ENCODE measurements around the gene TMCC2. TPM values are rescaled to one million over a fixed set of nuclear protein-coding genes. Genes with fewer than 3 reads are reported as not detected.

TMCC2 gene
- total and polyA plus RNA-seq, 2 of the 8 experiments (the other 6 are each of a cell fraction or from before 2014, with no cell fraction given): 6.7 to 6.8 TPM

GRCh38 chr1:205217418-205217817, 10.3 kb upstream of the TMCC2 start:
- POLR2A ChIA-PET (ENCODE audit: partially characterized antibody): interaction anchor here (0.6 kb wide), 1 partner anchor 23 kb away, joined by 3 read pairs; no protein-coding TSS in a partner anchor
- Histone ChIP-seq H3K23ac (ENCODE audit: insufficient read length) (no peak overlapping the region), H2BK12ac (ENCODE audit: low read depth, low read length) (no peak overlapping the region), H3K79me1 (ENCODE audit: low read depth, low read length) (no peaks in the 10 kb centered on the region), H3K4me1 (replicated peaks in 1 of 4; ENCODE audit: control insufficient read depth in 3 of 4, insufficient read depth in 4 of 4, low read length in 3 of 4) (0 out of 7 replicates have a peak, but pooled peaks cover 0 to 3% (median 0%) of the 10 kb centered on the region in 4 experiments), H3K18ac (ENCODE audit: extremely low read depth, low read length) (no peak overlapping the region), H3K4me3 (ENCODE audit: extremely low read depth in 1 of 4, insufficient read depth in 2 of 4, low read depth in 3 of 4, low read length in 4 of 4) (no peak overlapping the region), H3K27me3 (replicated peaks in 1 of 4; ENCODE audit: control insufficient read depth in 3 of 4, extremely low read depth in 1 of 4, insufficient read depth in 3 of 4, low read length in 3 of 4) (no peaks in the 10 kb centered on the region), H2BK20ac (ENCODE audit: low read length) (no peak overlapping the region), H2BK5ac (ENCODE audit: low read depth, low read length) (no peak overlapping the region), H4K20me1 (replicated peaks in 1 of 2; ENCODE audit: control insufficient read depth in 1 of 2, insufficient read depth in 2 of 2, low read length in 2 of 2) (no peaks in the 10 kb centered on the region), H3K79me2 (ENCODE audit: control insufficient read depth in 1 of 2, insufficient read depth in 2 of 2, low read length in 2 of 2) (no peaks in the 10 kb centered on the region), H2BK15ac (ENCODE audit: low read length) (no peak overlapping the region), H3K9ac (replicated peaks in 1 of 4; ENCODE audit: extremely low read depth in 1 of 4, low read depth in 3 of 4, low read length in 3 of 4) (no peak overlapping the region), H4K8ac (ENCODE audit: extremely low read depth, insufficient read depth, low read length) (no peak overlapping the region), H2AFZ (ENCODE audit: low read length) (no peak overlapping the region), H4K91ac (replicated peaks; ENCODE audit: insufficient read length, low read length) (no peak overlapping the region), H3K4me2 (ENCODE audit: insufficient read depth in 1 of 2, low read depth in 2 of 2, low read length in 2 of 2) (no peak overlapping the region), H2AK5ac (ENCODE audit: low read depth, low read length) (no peak overlapping the region), H3K14ac (ENCODE audit: insufficient read length) (no peak overlapping the region), H3K4ac (replicated peaks; ENCODE audit: insufficient read length, low read depth, low read length) (no peak overlapping the region), H3K23me2 (ENCODE audit: low read depth, low read length) (no peaks in the 10 kb centered on the region), H4K5ac (ENCODE audit: insufficient read length, low read depth, low read length) (no peak overlapping the region), H3K36me3 (ENCODE audit: control insufficient read depth in 2 of 4, insufficient read depth in 4 of 4, low read length in 3 of 4) (no peaks in the 10 kb centered on the region), H3K56ac (replicated peaks; ENCODE audit: insufficient read length, low read depth, low read length) (no peak overlapping the region), H2BK120ac (replicated peaks; ENCODE audit: low read depth, low read length) (no peak overlapping the region), H3K27ac (ENCODE audit: low read depth, low read length) (no peak overlapping the region), H3K9me3 (ENCODE audit: insufficient read depth in 2 of 2, low read depth in 1 of 2, low read length in 1 of 2) (no peaks in the 10 kb centered on the region)
- DNase-seq (ENCODE audit: low read depth in 1 of 2, low spot score in 2 of 2) (no peak), FAIRE-seq (no peak)
- 84% methylated on average over 3 of the region's 3 CpGs; no CpG with 5 or more reads in 1 of the 2 experiments for WGBS, 2 experiments (ENCODE audit: extremely low coverage in 1 of 2, insufficient coverage in 1 of 2, insufficient read length in 1 of 2, insufficient replicate concordance in 2 of 2, low coverage in 1 of 2, low lambda C conversion rate in 2 of 2, missing lambda C conversion rate in 1 of 2)
- TF ChIP-seq RFX5 (IDR thresholded peaks at IDR 0.05; ENCODE audit: borderline replicate concordance, low read depth, low read length): no peak
- CTCF ChIA-PET (ENCODE audit: partially characterized antibody): interaction anchor here (0.6 to 1.5 kb wide), 2 partner anchors 108 to 276 kb away, joined by 3 to 4 read pairs; no protein-coding TSS in a partner anchor

Measured in H1 (cell line).